Measurements from ENCODE around the gene CAB39. TPM values are rescaled to one million over a fixed set of nuclear protein-coding genes. Genes with fewer than 3 reads are reported as not detected.
A peak's percentile ranks its signal among the peaks of the same experiment; 100 is the strongest.

Gene CAB39
- total and polyA plus RNA-seq, 2 donors (not counting 3 experiments of a cell fraction or from before 2014, with no cell fraction given), result 25.7 to 53.7 TPM

DNA sequence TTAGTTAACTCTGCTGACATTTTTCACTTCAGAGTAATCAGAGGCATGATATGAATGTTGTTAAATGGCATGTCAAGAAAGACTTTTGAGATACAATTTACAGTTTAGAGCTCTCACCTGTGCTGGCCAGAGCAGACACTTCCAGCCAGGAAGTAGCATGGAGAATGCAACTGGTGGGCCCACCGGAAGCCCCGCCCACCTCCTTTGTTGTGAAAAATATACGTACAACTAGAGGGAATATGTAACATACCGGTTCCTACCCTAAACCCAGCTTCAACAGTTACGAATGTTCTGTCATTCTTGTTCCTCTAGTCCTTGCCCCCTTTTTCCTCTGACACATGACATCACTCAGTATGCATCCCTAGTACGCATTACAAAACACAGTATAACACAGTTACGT lies 81.9 kb downstream of the CAB39 start:
- Histone ChIP-seq H3K36me3 (ENCODE audit: control insufficient read depth in 2 of 2, extremely low read depth in 1 of 2, insufficient read depth in 2 of 2, low read length in 2 of 2) (peaks cover 2 to 7% of the 10 kb centered on the region in 2 experiments), H2AFZ (ENCODE audit: low read depth, low read length) (no peak overlapping the region), H4K20me1 (replicated peaks; ENCODE audit: control insufficient read depth, extremely low read depth, insufficient read depth, low read length) (no peaks in the 10 kb centered on the region), H3K27ac (ENCODE audit: insufficient read depth, low read depth, low read length) (peak overlapping the region; percentile 97), H3K4me3 (replicated peaks in 1 of 3; ENCODE audit: insufficient read depth in 1 of 3, low read depth in 1 of 3, low read length in 3 of 3) (peak overlapping the region in 1 of 3 experiments; percentile 20), H3K4me2 (ENCODE audit: insufficient read depth, low read length) (peak overlapping the region; percentile 86), H3K9ac (replicated peaks; ENCODE audit: extremely low read depth, insufficient read depth, low read length) (peak overlapping the region; percentile 88), H3K79me2 (ENCODE audit: control insufficient read depth, insufficient read depth, low read length) (peaks cover 31% of the 10 kb centered on the region), H3K4me1 (ENCODE audit: control insufficient read depth, extremely low read depth, insufficient read depth, low read length) (peaks cover 37% of the 10 kb centered on the region), H3K9me1 (replicated peaks; ENCODE audit: control insufficient read depth, extremely low read depth, insufficient read depth, low read length) (no peaks in the 10 kb centered on the region), H3K9me3 (replicated peaks; ENCODE audit: control insufficient read depth, insufficient read depth, low read length) (no peaks in the 10 kb centered on the region), H3K27me3 (ENCODE audit: control insufficient read depth in 2 of 2, insufficient read depth in 2 of 2, low read length in 2 of 2) (no peaks in the 10 kb centered on the region)
- TSS peak; percentile 77 for BruUV-seq (replicated peaks)
- dilution Hi-C loops (cut with MboI; ENCODE audit: extremely low pct_ligation_motif_present, low sequenced_read_pairs), result no loop called here
- FAIRE-seq (peak; percentile 72), DNase-seq (ENCODE audit: low read depth, low spot score) (no peak)
- POLR2A ChIA-PET, result interaction anchor here (0.9 to 1.4 kb wide), 4 partner anchors 10 to 81 kb away, joined by 3 to 6 read pairs (median 5); no protein-coding TSS in a partner anchor
- intact Hi-C loops (cut with micrococcal nuclease), result loop anchor here (1.0 to 5.0 kb wide), 5 partner anchors 17 to 387 kb away; partner anchors contain the start of gene CAB39
- CTCF ChIA-PET, result interaction anchor here (1.0 to 2.5 kb wide), 8 partner anchors 15 to 727 kb away, joined by 3 to 24 read pairs (median 4); partner anchors contain the start of gene CAB39
- TF ChIP-seq JUN (IDR thresholded peaks at IDR 0.05; ENCODE audit: borderline replicate concordance, insufficient read depth, insufficient read length, low read depth) (peak; percentile 27), POLR2A (IDR thresholded peaks at IDR 0.05; ENCODE audit: low read depth, low read length) (no peak)

GRCh38 chr2:230795856-230796255 lies 83.2 kb downstream of the CAB39 start:
- Histone ChIP-seq H3K9me1 (replicated peaks; ENCODE audit: control insufficient read depth, extremely low read depth, insufficient read depth, low read length) (no peaks in the 10 kb centered on the region), H2AFZ (ENCODE audit: low read depth, low read length) (no peak overlapping the region), H3K27ac (ENCODE audit: insufficient read depth, low read depth, low read length) (peak overlapping the region; percentile 5), H3K36me3 (ENCODE audit: control insufficient read depth in 2 of 2, extremely low read depth in 1 of 2, insufficient read depth in 2 of 2, low read length in 2 of 2) (peaks cover 2 to 7% of the 10 kb centered on the region in 2 experiments), H3K4me1 (ENCODE audit: control insufficient read depth, extremely low read depth, insufficient read depth, low read length) (peaks cover 37% of the 10 kb centered on the region), H4K20me1 (replicated peaks; ENCODE audit: control insufficient read depth, extremely low read depth, insufficient read depth, low read length) (no peaks in the 10 kb centered on the region), H3K79me2 (ENCODE audit: control insufficient read depth, insufficient read depth, low read length) (peaks cover 22% of the 10 kb centered on the region), H3K27me3 (ENCODE audit: control insufficient read depth in 2 of 2, insufficient read depth in 2 of 2, low read length in 2 of 2) (no peaks in the 10 kb centered on the region), H3K4me2 (ENCODE audit: insufficient read depth, low read length) (no peak overlapping the region), H3K9me3 (replicated peaks; ENCODE audit: control insufficient read depth, insufficient read depth, low read length) (no peaks in the 10 kb centered on the region), H3K9ac (replicated peaks; ENCODE audit: extremely low read depth, insufficient read depth, low read length) (no peak overlapping the region), H3K4me3 (replicated peaks in 1 of 3; ENCODE audit: insufficient read depth in 1 of 3, low read depth in 1 of 3, low read length in 3 of 3) (no peak overlapping the region)
- ChIA-PET POLR2A (no interaction called here), CTCF (interaction anchor here (5.5 kb wide), 1 partner anchor 83 kb away, joined by 107 read pairs; the partner anchor contains the start of gene CAB39)
- TF ChIP-seq POLR2A (IDR thresholded peaks at IDR 0.05; ENCODE audit: low read depth, low read length) (no peak), MAX (IDR thresholded peaks at IDR 0.05; ENCODE audit: insufficient read depth, insufficient read length) (no peak)
- intact Hi-C loops (cut with micrococcal nuclease) (no loop called here), dilution Hi-C loops (cut with MboI; ENCODE audit: extremely low pct_ligation_motif_present, low sequenced_read_pairs) (no loop called here)
- no peak for DNase-seq (ENCODE audit: low read depth, low spot score)
- no peak for FAIRE-seq
- BruUV-seq (replicated peaks), result no TSS peak

Measured in endothelial cell of umbilical vein (primary cell).